Fibroblast of villous mesenchyme (primary cell): Measurements from ENCODE around the gene PIEZO2. TPM values are rescaled to one million over a fixed set of nuclear protein-coding genes. Genes with fewer than 3 reads are reported as not detected.

Experiments used
- DNase-seq: peaks from one replicate; pipeline ENCODE4 v3.0.0-alpha.2; 2010; ENCODE audit warnings: low read depth
- H3K4me3 ChIP-seq: 2 replicates; pipeline ENCODE4 v1.5.1; 2011; ENCODE audit warnings: low read depth, mild to moderate bottlenecking, low read length
- CTCF ChIP-seq: IDR thresholded peaks from 2 replicates; pipeline ENCODE4 v1.5.1; 2012; ENCODE audit warnings: low read depth, mild to moderate bottlenecking, low read length; ENCODE audit not compliant: insufficient read depth
- total RNA-seq: library from RNA; depleted of rRNA; stranded (reverse); fragments of >200 nt; gene quantifications from 2 replicates; pipeline ENCODE4 v1.2.3, GENCODE V29; 2012

Gene PIEZO2
- total RNA-seq, 1 donor, result 1.7 TPM

- peak; percentile 47 for DNase-seq
- TF ChIP-seq CTCF, result no peak
- H3K4me3 ChIP-seq, result no peak overlapping the region
Measured at GRCh38 chr18:11004294-11004693, 145.1 kb downstream of the PIEZO2 start.

GRCh38 chr18:11002796-11003195 lies 146.6 kb downstream of the PIEZO2 start:
- H3K4me3 ChIP-seq, result no peak overlapping the region
- TF ChIP-seq CTCF, result no peak

GRCh38 chr18:11002277-11002676 lies 147.1 kb downstream of the PIEZO2 start:
- TF ChIP-seq CTCF, result no peak
- no peak overlapping the region for H3K4me3 ChIP-seq
- no peak for DNase-seq

More at GRCh38 chr18:11002796-11003195, 146.6 kb downstream of the PIEZO2 start:
- no peak for DNase-seq

GRCh38 chr18:11000071-11000470 lies 149.3 kb downstream of the PIEZO2 start:
- no peak overlapping the region for H3K4me3 ChIP-seq
- no peak for DNase-seq
- TF ChIP-seq CTCF, result no peak

DNA sequence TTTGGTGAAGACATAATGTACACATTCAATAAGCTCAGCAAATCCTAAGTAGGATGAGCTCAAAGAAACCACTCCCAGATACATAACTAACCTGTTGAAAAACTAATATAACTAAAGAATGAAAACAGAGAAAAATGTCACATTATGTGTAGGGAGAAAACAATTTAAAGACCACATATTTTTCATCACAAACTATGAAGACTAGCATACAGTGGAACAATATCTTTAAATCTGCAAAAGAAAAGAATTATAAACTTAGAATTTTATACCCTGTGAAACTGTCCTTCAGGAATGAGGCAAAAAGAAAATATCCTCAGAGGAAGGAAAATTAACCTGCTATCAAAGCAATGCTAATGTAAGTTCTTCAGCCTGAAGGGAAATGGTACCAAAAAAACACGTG lies 151.5 kb downstream of the PIEZO2 start:
- no peak for DNase-seq
- TF ChIP-seq CTCF, result no peak
- no peak overlapping the region for H3K4me3 ChIP-seq

GRCh38 chr18:10995550-10995949 lies 153.8 kb downstream of the PIEZO2 start:
- H3K4me3 ChIP-seq, result no peak overlapping the region
- TF ChIP-seq CTCF, result no peak
- DNase-seq, result no peak

DNA sequence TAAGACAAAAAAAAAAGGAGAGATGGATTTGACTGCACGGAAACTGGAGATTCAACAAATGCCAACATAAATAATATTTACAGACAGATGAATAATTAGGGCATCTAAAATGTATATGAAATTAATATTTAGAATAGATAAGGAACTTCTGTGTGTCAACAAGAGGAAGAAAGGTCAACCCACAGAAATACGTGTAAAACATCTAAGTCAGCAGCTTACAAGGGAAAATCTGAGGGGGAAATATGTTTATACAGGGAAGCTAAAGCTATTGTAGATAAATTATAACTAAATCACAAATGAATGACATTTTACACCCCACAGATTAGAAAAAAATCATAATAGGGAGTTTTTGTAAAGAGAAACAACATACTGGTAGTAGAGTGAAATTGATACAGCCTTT lies 159.9 kb downstream of the PIEZO2 start:
- no peak for DNase-seq
- no peak overlapping the region for H3K4me3 ChIP-seq
- no peak for TF ChIP-seq CTCF
